ENCODE results near the gene ARMC8. TPM values are rescaled to one million over a fixed set of nuclear protein-coding genes. Genes with fewer than 3 reads are reported as not detected.

Gene ARMC8
- total and polyA plus RNA-seq, 2 of the 8 experiments (the other 6 are each of a cell fraction or from before 2014, with no cell fraction given), result 47.3 to 58.5 TPM

GRCh38 chr3:138289260-138289659 is 102.2 kb downstream of the ARMC8 start (continued):
- TF ChIP-seq BACH1 (IDR thresholded peaks at IDR 0.05; ENCODE audit: low read length), result no peak
- TF ChIP-seq TEAD4 (IDR thresholded peaks at IDR 0.05; ENCODE audit: low read depth, low read length), result no peak
- no peak for TF ChIP-seq RFX5 (IDR thresholded peaks at IDR 0.05; ENCODE audit: borderline replicate concordance, low read depth, low read length)
- TF ChIP-seq BRCA1 (IDR thresholded peaks at IDR 0.05; ENCODE audit: low read depth, low read length), result no peak
- no peak for TF ChIP-seq TAF7 (optimal IDR thresholded peaks at IDR 0.05; ENCODE audit: borderline replicate concordance, low read depth, low read length)
- no peak for TF ChIP-seq KDM1A (IDR thresholded peaks at IDR 0.05; ENCODE audit: borderline replicate concordance, low read length)

All from H1 (cell line).